AG09309 (cell line): ENCODE measurements around the gene LYPD3.

Source experiments
- DNase-seq: peaks from one replicate; pipeline ENCODE4 v3.0.0-alpha.2; 2010; ENCODE audit warnings: low read depth
- H3K4me3 ChIP-seq: 2 replicates; pipeline ENCODE4 v1.5.1; 2011; ENCODE audit warnings: mild to moderate bottlenecking, low read depth, low read length, moderate library complexity; ENCODE audit not compliant: control insufficient read depth
- TF ChIP-seq, protein P1 (sequence below): IDR thresholded peaks from 2 replicates; pipeline ENCODE4 v1.5.1; 2011; ENCODE audit warnings: mild to moderate bottlenecking, low read depth, low read length, inconsistent platforms; ENCODE audit not compliant: insufficient read depth, control insufficient read depth; ENCODE audit errors: missing control alignments

Gene LYPD3

DNA sequence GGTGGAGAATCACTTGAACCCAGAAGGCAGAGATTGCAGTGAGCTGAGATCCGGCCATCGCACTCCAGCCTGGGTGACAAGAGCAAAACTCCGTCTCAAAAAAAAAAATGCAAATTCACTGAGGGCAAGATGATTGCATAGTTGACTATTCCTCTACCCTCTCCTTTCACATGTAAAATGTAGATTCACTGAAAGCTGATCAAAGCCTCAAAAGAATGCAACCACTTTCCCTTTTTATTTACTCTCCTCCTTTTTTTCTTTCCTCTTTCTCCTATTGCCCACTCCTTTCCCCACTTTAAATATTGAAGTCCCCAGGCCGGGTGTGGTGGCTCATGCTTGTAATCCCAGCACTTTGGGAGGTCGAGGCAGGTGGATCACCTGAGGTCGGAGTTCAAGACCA, 44.5 kb downstream of the LYPD3 start:
- no peak for DNase-seq
- TF ChIP-seq, protein P1, sequence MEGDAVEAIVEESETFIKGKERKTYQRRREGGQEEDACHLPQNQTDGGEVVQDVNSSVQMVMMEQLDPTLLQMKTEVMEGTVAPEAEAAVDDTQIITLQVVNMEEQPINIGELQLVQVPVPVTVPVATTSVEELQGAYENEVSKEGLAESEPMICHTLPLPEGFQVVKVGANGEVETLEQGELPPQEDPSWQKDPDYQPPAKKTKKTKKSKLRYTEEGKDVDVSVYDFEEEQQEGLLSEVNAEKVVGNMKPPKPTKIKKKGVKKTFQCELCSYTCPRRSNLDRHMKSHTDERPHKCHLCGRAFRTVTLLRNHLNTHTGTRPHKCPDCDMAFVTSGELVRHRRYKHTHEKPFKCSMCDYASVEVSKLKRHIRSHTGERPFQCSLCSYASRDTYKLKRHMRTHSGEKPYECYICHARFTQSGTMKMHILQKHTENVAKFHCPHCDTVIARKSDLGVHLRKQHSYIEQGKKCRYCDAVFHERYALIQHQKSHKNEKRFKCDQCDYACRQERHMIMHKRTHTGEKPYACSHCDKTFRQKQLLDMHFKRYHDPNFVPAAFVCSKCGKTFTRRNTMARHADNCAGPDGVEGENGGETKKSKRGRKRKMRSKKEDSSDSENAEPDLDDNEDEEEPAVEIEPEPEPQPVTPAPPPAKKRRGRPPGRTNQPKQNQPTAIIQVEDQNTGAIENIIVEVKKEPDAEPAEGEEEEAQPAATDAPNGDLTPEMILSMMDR, result no peak
- H3K4me3 ChIP-seq, result no peak overlapping the region

DNA sequence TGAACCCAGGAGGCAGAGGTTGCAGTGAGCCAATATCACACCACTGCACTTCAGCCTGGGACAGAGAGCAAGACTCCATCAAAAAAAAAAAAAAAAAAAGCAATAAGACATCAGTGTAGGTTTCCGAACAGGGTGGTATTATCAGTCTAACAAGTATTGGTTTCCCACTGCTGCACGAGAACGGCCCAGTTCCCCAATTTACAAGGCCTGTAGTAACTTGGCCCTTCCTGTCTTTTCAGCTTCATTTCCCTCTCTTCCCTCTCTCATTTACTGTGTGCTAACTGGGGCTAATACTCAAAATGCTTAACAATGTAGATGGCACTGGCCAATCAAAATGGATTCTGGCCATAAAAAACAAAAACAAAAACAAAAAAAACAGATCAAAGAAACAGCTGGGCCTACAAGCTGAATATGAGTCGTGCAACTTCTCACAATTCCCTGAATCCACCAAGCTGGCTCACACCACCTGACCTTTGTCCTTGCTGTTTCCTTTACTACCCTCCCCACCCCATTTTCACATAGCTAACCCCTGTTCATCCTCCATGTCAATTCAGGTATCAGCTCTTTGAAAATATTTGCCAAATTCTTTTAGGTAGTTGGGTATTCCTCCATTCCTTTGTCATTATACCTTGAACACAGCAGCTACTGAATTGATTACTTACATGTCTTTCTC, 48.3 kb downstream of the LYPD3 start:
- TF ChIP-seq, protein P1, result no peak
- DNase-seq, result no peak

DNA sequence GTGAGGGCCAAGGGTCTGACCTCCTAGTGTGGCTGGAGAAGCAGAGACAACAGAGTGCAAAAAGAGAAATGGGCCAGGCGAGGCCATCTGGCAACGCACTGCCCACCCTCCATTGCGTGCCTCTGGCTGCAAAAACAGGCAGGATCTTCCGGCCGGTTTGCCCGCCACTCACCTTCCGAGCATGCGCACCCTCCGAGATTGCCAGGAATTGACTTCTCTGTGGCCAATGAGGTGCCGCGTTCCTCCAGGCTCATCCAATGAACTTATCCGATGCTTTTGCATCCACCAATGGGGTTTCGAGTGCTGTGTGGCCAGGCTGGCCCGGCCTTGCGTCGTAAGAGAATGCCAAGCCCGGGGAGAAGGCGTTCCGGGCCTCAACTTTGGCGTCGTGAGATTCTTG, 50.9 kb downstream of the LYPD3 start, which contains the start of gene TEX101:
Gene TEX101, plus strand, starts transcription at position 337 of the 400 bp plus-strand sequence. CDS start 1,030 bp downstream, outside the sequence.
- no peak for DNase-seq
- TF ChIP-seq, protein P1, result no peak
- H3K4me3 ChIP-seq, result no peak within 1 kb of the TSS

More for the DNA sequence above, 48.3 kb downstream of the LYPD3 start:
- H3K4me3 ChIP-seq, result no peak overlapping the region

DNA sequence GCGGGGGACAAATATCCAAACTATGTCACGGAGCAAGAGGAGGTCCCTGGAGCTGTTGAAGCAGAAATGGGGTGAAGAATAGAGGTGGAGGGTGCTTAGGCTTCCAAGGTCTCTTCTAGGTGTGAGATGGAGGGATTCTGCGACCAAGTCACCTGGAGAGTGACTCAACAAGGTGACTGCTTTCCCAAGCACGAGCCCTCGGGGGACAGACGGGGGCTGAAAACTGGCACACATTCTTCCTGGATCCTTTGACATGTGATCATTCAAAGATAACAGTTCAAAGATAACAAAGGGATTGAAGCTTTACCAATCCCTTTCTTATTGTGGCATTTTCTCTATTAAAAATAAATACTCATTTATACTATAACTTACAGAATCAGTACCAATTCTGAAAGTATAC, 53.0 kb downstream of the LYPD3 start:
- no peak overlapping the region for H3K4me3 ChIP-seq
- DNase-seq, result no peak
- TF ChIP-seq, protein P1, result no peak
